GM12878 (cell line): Measurements from ENCODE around the gene MYO3B. TPM values are rescaled to one million over a fixed set of nuclear protein-coding genes. Genes with fewer than 3 reads are reported as not detected.

Experiments
- ATAC-seq: fragments of 200-7000 bp; cut with Tn5 transposase; 3 replicates; pipeline ENCODE4 v1.9.1; 2020; ENCODE audit warnings: mild to moderate bottlenecking, moderate library complexity
- BruUV-seq: library from RNA; stranded (reverse); fragments of 400-500 nt; replicated peaks from 2 replicates; lab custom pipeline; 2021; lab: Mats Ljungman, UMichigan
- CTCF ChIA-PET: fragments of 300-600 bp; sonication (Branson Sonifier 250); formaldehyde crosslinking; extraction: SDS; loops from one replicate; lab custom pipeline; 2021; ENCODE audit warnings: inconsistent platforms; lab: Yijun Ruan, JAX
- POLR2A ChIA-PET: fragments of 350-600 bp; formaldehyde crosslinking; extraction: SDS; loops from one replicate; lab custom pipeline; 2021; ENCODE audit warnings: inconsistent platforms; lab: Charles Lee
- RAD21 ChIA-PET: fragments of 300-600 bp; sonication (Branson Sonifier 250); formaldehyde crosslinking; loops from one replicate; lab custom pipeline; 2023; ENCODE audit warnings: antibody characterized with exemption; ENCODE audit not compliant: unreplicated experiment; lab: Charles Lee
- SMC1A ChIA-PET: fragments of 300-600 bp; sonication (Branson Sonifier 250); formaldehyde crosslinking; loops from one replicate; lab custom pipeline; 2023; ENCODE audit not compliant: unreplicated experiment, uncharacterized antibody; lab: Charles Lee
- DNase-seq: peaks from one replicate; pipeline ENCODE4 v3.0.0-alpha.2; 2011; ENCODE audit warnings: low read depth, low spot score
- FAIRE-seq: peaks from 3 replicates; lab custom pipeline; 2011; peaks lifted over from hg19 to GRCh38; lab: Jason Lieb, UNC
- H2AFZ ChIP-seq: 2 replicates; pipeline ENCODE4 v1.6.0; 2011; ENCODE audit warnings: low read depth, low read length, control low read depth; ENCODE audit not compliant: control insufficient read depth
- H3K27ac ChIP-seq: 2 replicates; pipeline ENCODE4 v1.5.1; 2011; ENCODE audit warnings: control low read depth; ENCODE audit not compliant: control insufficient read depth, insufficient read depth
- H3K27me3 ChIP-seq, 2 experiments: replicated peaks in 1 of 2; 2 replicates each; pipeline versions ENCODE4 v1.6.0 to v1.6.1; 2011; ENCODE audit warnings: low read length in 1 of 2; ENCODE audit not compliant: control insufficient read depth in 2 of 2, insufficient read depth in 2 of 2
- H3K36me3 ChIP-seq, 2 experiments: 2 replicates each; pipeline ENCODE4 v1.5.1; 2011; ENCODE audit warnings: low read length in 1 of 2; ENCODE audit not compliant: control insufficient read depth in 2 of 2, insufficient read depth in 2 of 2
- H3K4me1 ChIP-seq: 2 replicates; pipeline ENCODE4 v1.6.1; 2011; ENCODE audit warnings: mild to moderate bottlenecking, low read length, moderate library complexity, mixed read lengths; ENCODE audit not compliant: control insufficient read depth, insufficient read depth
- H3K4me2 ChIP-seq: 2 replicates; pipeline ENCODE4 v1.6.0; 2011; ENCODE audit warnings: control low read depth; ENCODE audit not compliant: control insufficient read depth, insufficient read depth
- H3K4me3 ChIP-seq: fragments of 200-600 bp; sonication (generic); 2 replicates; pipeline ENCODE4 v1.5.1; 2016
- H3K79me2 ChIP-seq: 2 replicates; pipeline ENCODE4 v1.6.0; 2011; ENCODE audit warnings: low read length; ENCODE audit not compliant: control insufficient read depth, insufficient read depth
- H3K9ac ChIP-seq: 2 replicates; pipeline ENCODE4 v1.8.0; 2011; ENCODE audit warnings: low read length, control low read depth, mixed read lengths; ENCODE audit not compliant: control insufficient read depth, insufficient read depth
- H3K9me3 ChIP-seq: replicated peaks from 3 replicates; pipeline ENCODE4 v1.5.1; 2011; ENCODE audit warnings: mild to moderate bottlenecking, low read length; ENCODE audit not compliant: control insufficient read depth, insufficient read depth
- H4K20me1 ChIP-seq: 2 replicates; pipeline ENCODE4 v1.6.0; 2011; ENCODE audit not compliant: control insufficient read depth, insufficient read depth
- CHD2 ChIP-seq: IDR thresholded peaks from 2 replicates; pipeline ENCODE4 v1.6.1; 2011; ENCODE audit warnings: low read depth, low read length, improper control_type of control experiment, borderline replicate concordance
- EP300 ChIP-seq, 2 experiments: fragments of 150-350 bp in 1 of 2; IDR thresholded peaks; 2 replicates each; pipeline ENCODE4 v1.6.1; 2011 to 2012; ENCODE audit warnings: low read depth in 2 of 2, low read length in 2 of 2, borderline replicate concordance in 1 of 2, improper control_type of control experiment in 1 of 2, inconsistent platforms in 1 of 2; ENCODE audit not compliant: control insufficient read depth in 1 of 2
- FOXK2 ChIP-seq: fragments of 450-650 bp; IDR thresholded peaks from 2 replicates; pipeline ENCODE4 v1.6.1; 2017; ENCODE audit warnings: mild to moderate bottlenecking, moderate library complexity
- GATAD2B ChIP-seq: fragments of 450-650 bp; conservative IDR thresholded peaks from 2 replicates; pipeline ENCODE4 v1.6.1; 2017; ENCODE audit warnings: low read depth, mild to moderate bottlenecking, moderate library complexity
- HDAC2 ChIP-seq: fragments of 200-600 bp; sonication (generic); IDR thresholded peaks from 2 replicates; pipeline ENCODE4 v1.6.1; 2017
- IKZF2 ChIP-seq, 2 experiments: fragments of 450-650 bp; IDR thresholded peaks; 2 replicates each; pipeline ENCODE4 v1.6.1; 2017; ENCODE audit warnings: mild to moderate bottlenecking in 2 of 2, moderate library complexity in 2 of 2
- IRF4 ChIP-seq: IDR thresholded peaks from 2 replicates; pipeline ENCODE4 v1.6.1; 2011; ENCODE audit warnings: low read depth, low read length
- NFYB ChIP-seq: IDR thresholded peaks from 2 replicates; pipeline ENCODE4 v1.6.1; 2011; ENCODE audit warnings: low read depth, mild to moderate bottlenecking, low read length, improper control_type of control experiment, moderate library complexity; ENCODE audit not compliant: insufficient read depth
- NR2C1 ChIP-seq: fragments of 450-650 bp; IDR thresholded peaks from 2 replicates; pipeline ENCODE4 v1.6.1; 2017; ENCODE audit warnings: antibody characterized with exemption, mild to moderate bottlenecking, moderate library complexity
- RUNX3 ChIP-seq: IDR thresholded peaks from 2 replicates; pipeline ENCODE4 v1.6.1; 2012; ENCODE audit warnings: low read length, inconsistent platforms
- SIX5 ChIP-seq: IDR thresholded peaks from 2 replicates; pipeline ENCODE4 v1.6.1; 2011; ENCODE audit warnings: mild to moderate bottlenecking, low read depth, low read length, moderate library complexity; ENCODE audit not compliant: severe bottlenecking
- SPI1 ChIP-seq: IDR thresholded peaks from 2 replicates; pipeline ENCODE4 v1.6.1; 2011; ENCODE audit warnings: low read depth, mild to moderate bottlenecking, low read length, moderate library complexity, borderline replicate concordance; ENCODE audit not compliant: insufficient read depth
- TARDBP ChIP-seq: IDR thresholded peaks from 2 replicates; pipeline ENCODE4 v1.6.1; 2016; ENCODE audit warnings: borderline replicate concordance
- TCF12 ChIP-seq: IDR thresholded peaks from 2 replicates; pipeline ENCODE4 v1.6.1; 2011; ENCODE audit warnings: low read depth, mild to moderate bottlenecking, low read length
- WGBS: methylation state at CpG from one replicate; pipeline ENCODE4 v1.1.6; 2016; ENCODE audit warnings: low lambda C conversion rate; ENCODE audit not compliant: insufficient replicate concordance, insufficient coverage; ENCODE audit errors: missing lambda C conversion rate; 5-methylcytosine and 5-hydroxymethylcytosine counted together
- in situ Hi-C: fragments of 300-500 bp; cut with MboI; formaldehyde crosslinking; loops from 9 replicates; pipeline ENCODE4 v1.14.3; 2018; ENCODE audit warnings: mixed read lengths
- intact Hi-C: fragments of 100-400 bp; cut with micrococcal nuclease; formaldehyde crosslinking; loops from one replicate; pipeline ENCODE4 v1.14.2; 2022; ENCODE audit not compliant: unreplicated experiment
- polyA plus RNA-seq, 11 experiments: library from polyadenylated mRNA; depleted of rRNA in 4 of 11; unstranded in 6 of 11; stranded (reverse) in 5 of 11; fragments of >200 nt; fragmentation: Nextera tagmentation in 4 of 11; fragmentation: Illumina TruSeq in 1 of 11; extraction: Ambion mirVana in 4 of 11; extraction: Trizol in 1 of 11; gene quantifications; 1 replicate in 1 of 11; 2 replicates in 10 of 11; pipeline versions ENCODE4 v1.2.1 to v1.2.3, GENCODE V29; 2011 to 2016; ENCODE audit warnings: inconsistent platforms in 2 of 11, missing spikeins in 2 of 11, low read depth in 1 of 11
- total RNA-seq, 4 experiments: library from RNA; depleted of rRNA in 3 of 4; stranded (reverse); fragments of >200 nt in 3 of 4; fragmentation: Illumina TruSeq in 1 of 4; extraction: Trizol in 1 of 4; gene quantifications; 2 replicates each; pipeline versions ENCODE4 v1.2.1 to v1.2.3, GENCODE V29; 2013 to 2021
- TF ChIP-seq, protein P1 (sequence below): fragments of 450-650 bp; IDR thresholded peaks from 2 replicates; pipeline ENCODE4 v1.6.1; 2016; ENCODE audit warnings: mild to moderate bottlenecking
- TF ChIP-seq, protein P2 (sequence below): fragments of 450-650 bp; IDR thresholded peaks from 2 replicates; pipeline ENCODE4 v1.6.1; 2017; ENCODE audit warnings: mild to moderate bottlenecking
- TF ChIP-seq, protein P3 (sequence below): fragments of 150-350 bp; IDR thresholded peaks from 2 replicates; pipeline ENCODE4 v1.6.1; 2014; ENCODE audit warnings: mild to moderate bottlenecking, low read depth, low read length
- TF ChIP-seq, protein P4 (sequence below): fragments of 450-650 bp; IDR thresholded peaks from 2 replicates; pipeline ENCODE4 v1.6.1; 2017; ENCODE audit warnings: low read depth, mild to moderate bottlenecking, moderate library complexity

MYO3B gene
- total and polyA plus RNA-seq, 10 of the 15 experiments (the other 5 are each of a cell fraction or from before 2014, with no cell fraction given), result 1.1 to 7.1 (median 2.1) TPM

DNA sequence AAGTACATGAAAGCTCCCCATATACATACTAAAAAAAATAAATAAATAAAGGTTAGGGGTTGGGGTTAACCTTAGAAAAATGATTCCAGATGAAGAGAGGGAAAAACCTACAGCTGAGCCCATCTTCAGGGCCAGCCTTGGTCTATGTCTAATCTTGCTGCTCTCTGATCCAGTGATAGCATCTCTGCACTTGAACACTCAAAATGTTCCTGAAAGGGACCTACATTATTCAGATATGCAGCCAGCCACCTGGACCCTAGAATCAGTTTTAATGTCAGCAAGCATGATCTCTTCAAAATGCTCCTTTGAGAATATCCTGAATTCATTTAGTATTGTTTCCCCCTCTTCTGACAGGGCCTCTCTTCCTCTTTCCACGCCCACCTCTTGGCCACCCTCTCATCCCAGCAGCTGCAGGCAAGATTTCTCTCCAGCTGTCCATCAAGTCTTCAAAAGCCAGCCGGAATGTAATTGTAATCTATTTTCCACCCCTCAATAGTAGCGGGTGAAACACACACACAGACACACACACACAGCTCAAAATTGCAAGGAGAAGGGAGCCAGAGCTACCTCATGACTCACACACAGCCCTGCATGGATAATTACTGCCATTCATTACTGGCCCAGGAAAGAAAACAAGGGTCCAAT, 135.5 kb downstream of the MYO3B start:
- FAIRE-seq (no peak), DNase-seq (no peak), ATAC-seq (no peak)
- WGBS, result 15% methylated on average over 3 of the region's 3 CpGs
- Histone ChIP-seq H4K20me1 (no peaks in the 10 kb centered on the region), H3K27me3 (no peaks in the 10 kb centered on the region), H3K27ac (no peak overlapping the region), H2AFZ (no peak overlapping the region), H3K4me2 (no peak overlapping the region), H3K36me3 (no peaks in the 10 kb centered on the region), H3K79me2 (no peaks in the 10 kb centered on the region), H3K4me1 (no peaks in the 10 kb centered on the region), H3K9me3 (no peaks in the 10 kb centered on the region; the same call in 2 of the 3 replicates), H3K9ac (no peak overlapping the region), H3K4me3 (no peak overlapping the region)
- ChIA-PET POLR2A (no interaction called here), CTCF (interaction anchor here (1.3 to 3.0 kb wide), 5 partner anchors 11 to 77 kb away, joined by 3 to 12 read pairs (median 5); no protein-coding TSS in a partner anchor), SMC1A (interaction anchor here (0.6 to 4.5 kb wide), 3 partner anchors 11 to 153 kb away, joined by 4 to 25 read pairs (median 6); no protein-coding TSS in a partner anchor), RAD21 (interaction anchor here (0.6 to 0.9 kb wide), 2 partner anchors 10 to 26 kb away, joined by 3 read pairs; no protein-coding TSS in a partner anchor)
- in situ Hi-C loops, result no loop called here
- no peak for TF ChIP-seq RUNX3
- no peak for TF ChIP-seq HDAC2
- TF ChIP-seq IKZF2 (IDR thresholded peaks at IDR 0.05), result no peak
- TF ChIP-seq, protein P1, sequence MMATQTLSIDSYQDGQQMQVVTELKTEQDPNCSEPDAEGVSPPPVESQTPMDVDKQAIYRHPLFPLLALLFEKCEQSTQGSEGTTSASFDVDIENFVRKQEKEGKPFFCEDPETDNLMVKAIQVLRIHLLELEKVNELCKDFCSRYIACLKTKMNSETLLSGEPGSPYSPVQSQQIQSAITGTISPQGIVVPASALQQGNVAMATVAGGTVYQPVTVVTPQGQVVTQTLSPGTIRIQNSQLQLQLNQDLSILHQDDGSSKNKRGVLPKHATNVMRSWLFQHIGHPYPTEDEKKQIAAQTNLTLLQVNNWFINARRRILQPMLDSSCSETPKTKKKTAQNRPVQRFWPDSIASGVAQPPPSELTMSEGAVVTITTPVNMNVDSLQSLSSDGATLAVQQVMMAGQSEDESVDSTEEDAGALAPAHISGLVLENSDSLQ, result peak; percentile 50; the same call in 1 of the 2 replicates
- TF ChIP-seq CHD2, result no peak
- TF ChIP-seq FOXK2, result no peak
- no peak for TF ChIP-seq NR2C1
- TF ChIP-seq, protein P2, sequence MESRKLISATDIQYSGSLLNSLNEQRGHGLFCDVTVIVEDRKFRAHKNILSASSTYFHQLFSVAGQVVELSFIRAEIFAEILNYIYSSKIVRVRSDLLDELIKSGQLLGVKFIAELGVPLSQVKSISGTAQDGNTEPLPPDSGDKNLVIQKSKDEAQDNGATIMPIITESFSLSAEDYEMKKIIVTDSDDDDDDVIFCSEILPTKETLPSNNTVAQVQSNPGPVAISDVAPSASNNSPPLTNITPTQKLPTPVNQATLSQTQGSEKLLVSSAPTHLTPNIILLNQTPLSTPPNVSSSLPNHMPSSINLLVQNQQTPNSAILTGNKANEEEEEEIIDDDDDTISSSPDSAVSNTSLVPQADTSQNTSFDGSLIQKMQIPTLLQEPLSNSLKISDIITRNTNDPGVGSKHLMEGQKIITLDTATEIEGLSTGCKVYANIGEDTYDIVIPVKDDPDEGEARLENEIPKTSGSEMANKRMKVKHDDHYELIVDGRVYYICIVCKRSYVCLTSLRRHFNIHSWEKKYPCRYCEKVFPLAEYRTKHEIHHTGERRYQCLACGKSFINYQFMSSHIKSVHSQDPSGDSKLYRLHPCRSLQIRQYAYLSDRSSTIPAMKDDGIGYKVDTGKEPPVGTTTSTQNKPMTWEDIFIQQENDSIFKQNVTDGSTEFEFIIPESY, result no peak
- TF ChIP-seq, protein P3, sequence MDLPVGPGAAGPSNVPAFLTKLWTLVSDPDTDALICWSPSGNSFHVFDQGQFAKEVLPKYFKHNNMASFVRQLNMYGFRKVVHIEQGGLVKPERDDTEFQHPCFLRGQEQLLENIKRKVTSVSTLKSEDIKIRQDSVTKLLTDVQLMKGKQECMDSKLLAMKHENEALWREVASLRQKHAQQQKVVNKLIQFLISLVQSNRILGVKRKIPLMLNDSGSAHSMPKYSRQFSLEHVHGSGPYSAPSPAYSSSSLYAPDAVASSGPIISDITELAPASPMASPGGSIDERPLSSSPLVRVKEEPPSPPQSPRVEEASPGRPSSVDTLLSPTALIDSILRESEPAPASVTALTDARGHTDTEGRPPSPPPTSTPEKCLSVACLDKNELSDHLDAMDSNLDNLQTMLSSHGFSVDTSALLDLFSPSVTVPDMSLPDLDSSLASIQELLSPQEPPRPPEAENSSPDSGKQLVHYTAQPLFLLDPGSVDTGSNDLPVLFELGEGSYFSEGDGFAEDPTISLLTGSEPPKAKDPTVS, result no peak
- TF ChIP-seq GATAD2B, result no peak
- 0 out of 2 replicates have a peak, but pooled peaks have one; percentile 21 for TF ChIP-seq SPI1
- no peak for TF ChIP-seq IRF4
- TF ChIP-seq, protein P4, sequence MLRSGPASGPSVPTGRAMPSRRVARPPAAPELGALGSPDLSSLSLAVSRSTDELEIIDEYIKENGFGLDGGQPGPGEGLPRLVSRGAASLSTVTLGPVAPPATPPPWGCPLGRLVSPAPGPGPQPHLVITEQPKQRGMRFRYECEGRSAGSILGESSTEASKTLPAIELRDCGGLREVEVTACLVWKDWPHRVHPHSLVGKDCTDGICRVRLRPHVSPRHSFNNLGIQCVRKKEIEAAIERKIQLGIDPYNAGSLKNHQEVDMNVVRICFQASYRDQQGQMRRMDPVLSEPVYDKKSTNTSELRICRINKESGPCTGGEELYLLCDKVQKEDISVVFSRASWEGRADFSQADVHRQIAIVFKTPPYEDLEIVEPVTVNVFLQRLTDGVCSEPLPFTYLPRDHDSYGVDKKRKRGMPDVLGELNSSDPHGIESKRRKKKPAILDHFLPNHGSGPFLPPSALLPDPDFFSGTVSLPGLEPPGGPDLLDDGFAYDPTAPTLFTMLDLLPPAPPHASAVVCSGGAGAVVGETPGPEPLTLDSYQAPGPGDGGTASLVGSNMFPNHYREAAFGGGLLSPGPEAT, result no peak
- no peak for TF ChIP-seq TARDBP
- TF ChIP-seq NFYB, result no peak
- no peak for TF ChIP-seq SIX5
- TF ChIP-seq TCF12, result 0 out of 2 replicates have a peak, but pooled peaks have one; percentile 30
- TF ChIP-seq EP300 (IDR thresholded peaks at IDR 0.05; ENCODE audit: borderline replicate concordance in 1 of 2, control insufficient read depth in 1 of 2, low read depth in 2 of 2, low read length in 2 of 2), result no peak
- no TSS peak for BruUV-seq
- intact Hi-C loops, result no loop called here
